Naive thymus-derived CD8-positive, alpha-beta T cell (primary cell): Measurements from ENCODE around the gene EPS8. TPM values are rescaled to one million over a fixed set of nuclear protein-coding genes. Genes with fewer than 3 reads are reported as not detected.

Source experiments
- ATAC-seq, 2 donors: fragments of 150-1000 bp; cut with Tn5 transposase in 1 of 2; sonication (Bioruptor Pico), chemical (Tn5 transposase) in 1 of 2; 1 replicate in 1 of 2; 2 replicates in 1 of 2; pipeline ENCODE4 v1.10.0; 2021; ENCODE audit warnings: mild to moderate bottlenecking in 2 of 2, moderate library complexity in 2 of 2
- POLR2A ChIA-PET: fragments of 350-600 bp; sonication (Branson Sonifier 250); formaldehyde crosslinking; loops from one replicate; lab custom pipeline; 2021; ENCODE audit warnings: antibody characterized with exemption; lab: Charles Lee
- DNase-seq, 10 donors: peaks; one replicate each; pipeline versions ENCODE4 v3.0.0 to v3.0.0-alpha.2; 2020 to 2022
- H3K27ac Mint-ChIP-seq, 10 donors: one replicate each; pipeline ENCODE4 v1.8.0; 2020 to 2022; ENCODE audit warnings: mild to moderate bottlenecking in 10 of 10, mixed read lengths in 10 of 10, moderate library complexity in 4 of 10, inconsistent platforms in 1 of 10
- H3K27me3 Mint-ChIP-seq, 5 donors: one replicate each; pipeline ENCODE4 v1.8.0; 2021 to 2022; ENCODE audit warnings: mixed read lengths in 5 of 5
- H3K36me3 Mint-ChIP-seq, 3 donors: one replicate each; pipeline ENCODE4 v1.8.0; 2020 to 2022; ENCODE audit warnings: mixed read lengths in 3 of 3, mild to moderate bottlenecking in 2 of 3, inconsistent platforms in 1 of 3
- H3K4me1 Mint-ChIP-seq, 4 donors: one replicate each; pipeline ENCODE4 v1.8.0; 2021 to 2022; ENCODE audit warnings: mixed read lengths in 4 of 4
- H3K4me3 Mint-ChIP-seq, 10 donors: one replicate each; pipeline ENCODE4 v1.8.0; 2020 to 2022; ENCODE audit warnings: mild to moderate bottlenecking in 10 of 10, mixed read lengths in 10 of 10, moderate library complexity in 6 of 10, inconsistent platforms in 1 of 10
- H3K9me3 Mint-ChIP-seq, 9 donors: one replicate each; pipeline ENCODE4 v1.8.0; 2020 to 2022; ENCODE audit warnings: mixed read lengths in 9 of 9, mild to moderate bottlenecking in 3 of 9, inconsistent platforms in 1 of 9, moderate library complexity in 1 of 9
- polyA plus RNA-seq, 3 donors: library from polyadenylated mRNA; unstranded; fragments of 300-500 nt; fragmentation: Illumina TruSeq; gene quantifications; one replicate each; pipeline ENCODE4 v1.2.3, GENCODE V29; 2021
- total RNA-seq, 8 experiments: library from RNA in 2 of 8; stranded (reverse) in 2 of 8; gene quantifications; one replicate each; pipeline ENCODE4 v1.2.3 and lab custom pipeline; 2021 to 2026

Gene EPS8
- total and polyA plus RNA-seq, 5 experiments from 2014 or later = 0.81 to 1.6 (median 1.2) TPM

GRCh38 chr12:15788233-15789219 lies 662 bp downstream of the EPS8 start:
- POLR2A ChIA-PET = interaction anchor here (1.1 to 1.9 kb wide), 3 partner anchors 10 to 1531 kb away, joined by 3 to 4 read pairs (median 4); no protein-coding TSS in a partner anchor
- Mint-ChIP-seq H3K27me3 (peaks cover 28 to 52% (median 41%) of the 10 kb centered on the region in 5 donors), H3K36me3 (no peaks in the 10 kb centered on the region), H3K4me3 (peak overlapping the region; percentile 91 to 99 (median 96)), H3K9me3 (no peaks in the 10 kb centered on the region), H3K4me1 (peaks cover 10 to 18% (median 13%) of the 10 kb centered on the region in 4 donors), H3K27ac (peak overlapping the region in 8 of 10 donors; percentile 42 to 88 (median 80))
- DNase-seq (peak in 5 of 10 donors; percentile 7 to 59 (median 21)), ATAC-seq (peak; percentile 34 to 37)

- Mint-ChIP-seq H3K9me3 (no peaks in the 10 kb centered on the region), H3K36me3 (no peaks in the 10 kb centered on the region), H3K27me3 (peaks cover 29 to 57% (median 46%) of the 10 kb centered on the region in 5 donors), H3K4me1 (peaks cover 10 to 18% (median 13%) of the 10 kb centered on the region in 4 donors), H3K27ac (peak overlapping the region in 1 of 10 donors; percentile 65), H3K4me3 (peak overlapping the region in 9 of 10 donors; percentile 91 to 99 (median 96))
- ATAC-seq = no peak
- DNase-seq = peak in 1 of 10 donors; percentile 1
- POLR2A ChIA-PET = interaction anchor here (1.3 kb wide), 1 partner anchor 1530 kb away, joined by 4 read pairs; no protein-coding TSS in a partner anchor
Measured at GRCh38 chr12:15787778-15788177, 1.4 kb downstream of the EPS8 start.

- POLR2A ChIA-PET = no interaction called here
- Mint-ChIP-seq H3K4me1 (peaks cover 10 to 18% (median 13%) of the 10 kb centered on the region in 4 donors), H3K4me3 (no peak overlapping the region), H3K9me3 (no peaks in the 10 kb centered on the region), H3K36me3 (no peaks in the 10 kb centered on the region), H3K27ac (peak overlapping the region in 1 of 10 donors; percentile 1), H3K27me3 (peaks cover 33 to 59% (median 46%) of the 10 kb centered on the region in 5 donors)
- no peak for ATAC-seq
- no peak for DNase-seq
Measured at GRCh38 chr12:15786772-15787171, 2.4 kb downstream of the EPS8 start.

GRCh38 chr12:15783288-15783687 lies 5.9 kb downstream of the EPS8 start:
- peaks cover 0 to 2% (median 0%) of the 10 kb centered on the region in 3 donors for H3K36me3 Mint-ChIP-seq
- peaks cover 36 to 88% (median 60%) of the 10 kb centered on the region in 5 donors for H3K27me3 Mint-ChIP-seq

DNA sequence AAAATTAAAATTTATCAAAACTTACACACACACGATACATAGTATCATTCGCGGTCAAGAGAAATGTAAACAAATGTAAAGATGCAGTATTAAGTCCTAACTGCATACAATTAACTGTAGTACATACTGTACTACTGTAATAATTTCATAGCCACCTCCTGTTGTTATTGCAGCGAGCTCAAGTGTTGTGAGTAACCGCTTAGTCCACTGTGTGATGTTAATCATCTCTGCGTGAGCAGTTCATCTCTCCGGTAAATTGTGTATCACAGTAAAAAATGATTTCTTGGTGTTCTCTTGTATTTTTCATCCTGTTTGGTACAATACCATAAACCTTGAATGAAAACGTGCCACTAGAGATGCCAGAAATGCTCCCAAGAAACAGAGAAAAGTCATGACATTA lies 6.5 kb downstream of the EPS8 start:
- ATAC-seq (no peak), DNase-seq (no peak)
- Mint-ChIP-seq H3K4me3 (no peak overlapping the region), H3K9me3 (no peaks in the 10 kb centered on the region), H3K27ac (no peak overlapping the region), H3K27me3 (peaks cover 31 to 88% (median 55%) of the 10 kb centered on the region in 5 donors), H3K36me3 (peaks cover 0 to 2% (median 0%) of the 10 kb centered on the region in 3 donors), H3K4me1 (peaks cover 0 to under 1% (median 0%) of the 10 kb centered on the region in 4 donors)
- POLR2A ChIA-PET = no interaction called here

More at GRCh38 chr12:15783288-15783687, 5.9 kb downstream of the EPS8 start:
- DNase-seq (no peak), ATAC-seq (no peak)
- H3K4me3 Mint-ChIP-seq = no peak overlapping the region
- no peak overlapping the region for H3K27ac Mint-ChIP-seq
- no peaks in the 10 kb centered on the region for H3K9me3 Mint-ChIP-seq
- H3K4me1 Mint-ChIP-seq = peaks cover 4 to 7% (median 5%) of the 10 kb centered on the region in 4 donors
- POLR2A ChIA-PET = no interaction called here

DNA sequence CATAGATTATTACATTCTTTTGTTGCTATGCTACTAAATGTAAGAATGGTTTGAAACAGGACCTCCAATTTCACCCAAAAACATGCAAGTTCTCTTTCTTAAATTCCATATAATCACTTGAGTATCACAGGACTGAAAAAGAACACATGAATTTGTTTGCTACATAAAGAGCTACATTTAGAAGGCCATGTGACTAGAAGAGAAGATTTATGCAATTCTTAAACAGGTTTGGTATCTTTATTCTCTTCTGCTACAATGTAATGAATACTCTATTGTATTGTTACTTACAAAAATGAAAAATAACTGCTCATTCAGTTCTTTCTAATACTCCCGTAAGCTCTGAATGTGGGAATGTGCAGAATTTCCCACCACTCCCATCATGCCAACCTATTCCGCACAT lies 9.3 kb downstream of the EPS8 start:
- no peak overlapping the region for H3K27ac Mint-ChIP-seq
- no peak overlapping the region for H3K4me3 Mint-ChIP-seq
- peaks cover 0 to 2% (median 0%) of the 10 kb centered on the region in 3 donors for H3K36me3 Mint-ChIP-seq
- no peak for ATAC-seq
- POLR2A ChIA-PET = no interaction called here
- DNase-seq = no peak
- no peaks in the 10 kb centered on the region for H3K9me3 Mint-ChIP-seq
- peaks cover 24 to 75% (median 47%) of the 10 kb centered on the region in 5 donors for H3K27me3 Mint-ChIP-seq
- H3K4me1 Mint-ChIP-seq = no peaks in the 10 kb centered on the region

GRCh38 chr12:15778126-15778525 lies 11.1 kb downstream of the EPS8 start:
- no peaks in the 10 kb centered on the region for H3K4me1 Mint-ChIP-seq
- no peak overlapping the region for H3K27ac Mint-ChIP-seq
- no peak for DNase-seq
- H3K4me3 Mint-ChIP-seq = no peak overlapping the region
- H3K27me3 Mint-ChIP-seq = peaks cover 18 to 64% (median 33%) of the 10 kb centered on the region in 5 donors
- ATAC-seq = no peak
- no peaks in the 10 kb centered on the region for H3K9me3 Mint-ChIP-seq
- peaks cover 0 to 2% (median 0%) of the 10 kb centered on the region in 3 donors for H3K36me3 Mint-ChIP-seq
- POLR2A ChIA-PET = no interaction called here

- no peaks in the 10 kb centered on the region for H3K9me3 Mint-ChIP-seq
- H3K27me3 Mint-ChIP-seq = peaks cover 15 to 58% (median 28%) of the 10 kb centered on the region in 5 donors
- H3K4me1 Mint-ChIP-seq = no peaks in the 10 kb centered on the region
- no peak overlapping the region for H3K4me3 Mint-ChIP-seq
- POLR2A ChIA-PET = no interaction called here
- ATAC-seq = no peak
- DNase-seq = no peak
- H3K36me3 Mint-ChIP-seq = peaks cover 0 to 2% (median 0%) of the 10 kb centered on the region in 3 donors
- no peak overlapping the region for H3K27ac Mint-ChIP-seq
Measured at GRCh38 chr12:15777355-15778012, 11.7 kb downstream of the EPS8 start.

DNA sequence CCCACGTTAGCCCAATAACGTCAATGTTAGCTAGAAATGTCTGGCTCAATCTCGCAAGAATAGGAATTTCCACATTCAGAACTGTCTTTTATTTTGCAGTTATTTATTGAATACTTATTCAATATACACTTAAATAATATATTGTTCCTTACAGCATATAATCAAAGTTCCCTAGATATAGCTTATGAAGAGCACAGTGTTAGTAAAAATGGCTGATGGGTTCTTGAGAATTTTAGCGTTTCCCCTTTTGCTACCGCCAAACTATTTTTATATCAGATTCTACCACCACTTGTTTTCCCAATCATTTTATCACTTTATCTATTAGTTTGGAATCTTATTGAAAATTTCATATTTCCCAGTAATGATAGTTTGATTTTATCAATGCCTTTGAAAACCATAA lies 12.7 kb downstream of the EPS8 start:
- DNase-seq = no peak

GRCh38 chr12:15774819-15775218 lies 14.4 kb downstream of the EPS8 start:
- H3K4me1 Mint-ChIP-seq = no peaks in the 10 kb centered on the region
- no peak for DNase-seq
- H3K27me3 Mint-ChIP-seq = peaks cover 5 to 36% (median 14%) of the 10 kb centered on the region in 5 donors
- POLR2A ChIA-PET = no interaction called here
- ATAC-seq = no peak
- no peaks in the 10 kb centered on the region for H3K9me3 Mint-ChIP-seq
- no peak overlapping the region for H3K4me3 Mint-ChIP-seq
- no peaks in the 10 kb centered on the region for H3K36me3 Mint-ChIP-seq
- H3K27ac Mint-ChIP-seq = no peak overlapping the region

More for the DNA sequence above, 12.7 kb downstream of the EPS8 start:
- Mint-ChIP-seq H3K4me3 (no peak overlapping the region), H3K27ac (no peak overlapping the region), H3K36me3 (peaks cover 0 to under 1% (median 0%) of the 10 kb centered on the region in 3 donors), H3K4me1 (no peaks in the 10 kb centered on the region), H3K9me3 (no peaks in the 10 kb centered on the region), H3K27me3 (peaks cover 11 to 49% (median 24%) of the 10 kb centered on the region in 5 donors)
- POLR2A ChIA-PET = interaction anchor here (0.5 kb wide), 1 partner anchor 11 kb away, joined by 4 read pairs; no protein-coding TSS in a partner anchor
- no peak for ATAC-seq

GRCh38 chr12:15772405-15773018 lies 16.7 kb downstream of the EPS8 start:
- ATAC-seq = no peak
- Mint-ChIP-seq H3K27ac (no peak overlapping the region), H3K27me3 (peaks cover 4 to 13% (median 7%) of the 10 kb centered on the region in 5 donors), H3K4me1 (no peaks in the 10 kb centered on the region), H3K36me3 (no peaks in the 10 kb centered on the region), H3K4me3 (no peak overlapping the region), H3K9me3 (no peaks in the 10 kb centered on the region)
- POLR2A ChIA-PET = no interaction called here
- DNase-seq = peak in 1 of 10 donors; percentile 17

GRCh38 chr12:15770581-15770980 lies 18.6 kb downstream of the EPS8 start:
- no peaks in the 10 kb centered on the region for H3K9me3 Mint-ChIP-seq
- peaks cover 0 to 5% (median 0%) of the 10 kb centered on the region in 5 donors for H3K27me3 Mint-ChIP-seq
- ATAC-seq (no peak), DNase-seq (no peak)
- POLR2A ChIA-PET = no interaction called here
- H3K36me3 Mint-ChIP-seq = no peaks in the 10 kb centered on the region
- H3K4me3 Mint-ChIP-seq = no peak overlapping the region
- no peak overlapping the region for H3K27ac Mint-ChIP-seq
- no peaks in the 10 kb centered on the region for H3K4me1 Mint-ChIP-seq
